ENCODE results near the gene HOPX. TPM values are rescaled to one million over a fixed set of nuclear protein-coding genes. Genes with fewer than 3 reads are reported as not detected.

The HOPX gene
- total RNA-seq, 1 donor from 2014 or later, result 3.3 TPM

- no peaks in the 10 kb centered on the region for H3K36me3 Mint-ChIP-seq
- DNase-seq (ENCODE audit: low spot score in 2 of 2, unreplicated experiment in 2 of 2), result no peak
- peaks cover 8% of the 10 kb centered on the region for H3K4me1 Mint-ChIP-seq
- H3K27me3 Mint-ChIP-seq (ENCODE audit: low read depth), result peaks cover 41% of the 10 kb centered on the region
- H3K4me3 Mint-ChIP-seq, result no peak overlapping the region
- no peak overlapping the region for H3K27ac Mint-ChIP-seq
- TF ChIP-seq CTCF (IDR thresholded peaks at IDR 0.05; ENCODE audit: unreplicated experiment), result no peak
- H3K9me3 Mint-ChIP-seq, result peaks cover 9% of the 10 kb centered on the region
Observed at GRCh38 chr4:56649445-56650261, 31.4 kb downstream of the HOPX start.

GRCh38 chr4:56648824-56649151 lies 32.3 kb downstream of the HOPX start:
- TF ChIP-seq CTCF (IDR thresholded peaks at IDR 0.05; ENCODE audit: unreplicated experiment), result no peak
- DNase-seq (ENCODE audit: low spot score in 2 of 2, unreplicated experiment in 2 of 2), result no peak

GRCh38 chr4:56648021-56648823 lies 32.9 kb downstream of the HOPX start:
- peaks cover 30% of the 10 kb centered on the region for H3K27me3 Mint-ChIP-seq (ENCODE audit: low read depth)
- no peaks in the 10 kb centered on the region for H3K36me3 Mint-ChIP-seq
- no peaks in the 10 kb centered on the region for H3K4me1 Mint-ChIP-seq
- peaks cover 9% of the 10 kb centered on the region for H3K9me3 Mint-ChIP-seq
- no peak for DNase-seq (ENCODE audit: low spot score in 2 of 2, unreplicated experiment in 2 of 2)
- H3K27ac Mint-ChIP-seq, result no peak overlapping the region
- H3K4me3 Mint-ChIP-seq, result no peak overlapping the region
- TF ChIP-seq CTCF (IDR thresholded peaks at IDR 0.05; ENCODE audit: unreplicated experiment), result no peak

More at GRCh38 chr4:56648824-56649151, 32.3 kb downstream of the HOPX start:
- peaks cover 9% of the 10 kb centered on the region for H3K9me3 Mint-ChIP-seq
- peaks cover 2% of the 10 kb centered on the region for H3K4me1 Mint-ChIP-seq
- peaks cover 35% of the 10 kb centered on the region for H3K27me3 Mint-ChIP-seq (ENCODE audit: low read depth)
- H3K27ac Mint-ChIP-seq, result no peak overlapping the region
- H3K4me3 Mint-ChIP-seq, result no peak overlapping the region
- no peaks in the 10 kb centered on the region for H3K36me3 Mint-ChIP-seq

- Mint-ChIP-seq H3K27ac (no peak overlapping the region), H3K9me3 (peaks cover 9% of the 10 kb centered on the region), H3K36me3 (no peaks in the 10 kb centered on the region), H3K4me3 (no peak overlapping the region), H3K27me3 (ENCODE audit: low read depth) (peaks cover 15% of the 10 kb centered on the region), H3K4me1 (peaks cover 2% of the 10 kb centered on the region)
- TF ChIP-seq CTCF (IDR thresholded peaks at IDR 0.05; ENCODE audit: unreplicated experiment), result no peak
- no peak for DNase-seq (ENCODE audit: low spot score in 2 of 2, unreplicated experiment in 2 of 2)
Observed at GRCh38 chr4:56646341-56646740, 34.8 kb downstream of the HOPX start.

GRCh38 chr4:56643596-56643995 lies 37.5 kb downstream of the HOPX start:
- no peak overlapping the region for H3K27ac Mint-ChIP-seq

More at GRCh38 chr4:56643596-56643995, 37.5 kb downstream of the HOPX start:
- H3K9me3 Mint-ChIP-seq, result peaks cover 9% of the 10 kb centered on the region
- H3K4me3 Mint-ChIP-seq, result no peak overlapping the region
- TF ChIP-seq CTCF (IDR thresholded peaks at IDR 0.05; ENCODE audit: unreplicated experiment), result no peak
- H3K36me3 Mint-ChIP-seq, result no peaks in the 10 kb centered on the region
- DNase-seq (ENCODE audit: low spot score in 2 of 2, unreplicated experiment in 2 of 2), result no peak
- H3K27me3 Mint-ChIP-seq (ENCODE audit: low read depth), result peaks cover 8% of the 10 kb centered on the region
- H3K4me1 Mint-ChIP-seq, result peaks cover 2% of the 10 kb centered on the region

Data from mesothelial cell of epicardium (in vitro differentiated cells).